Measurements from ENCODE around the gene LILRB2.
A peak's percentile ranks its signal among the peaks of the same experiment; 100 is the strongest.
"Not testable (repeated sequence)": the region's sequence is repeated elsewhere in the genome, so short reads cannot be mapped to it uniquely, and the experiment has no call there.

Gene LILRB2

DNA sequence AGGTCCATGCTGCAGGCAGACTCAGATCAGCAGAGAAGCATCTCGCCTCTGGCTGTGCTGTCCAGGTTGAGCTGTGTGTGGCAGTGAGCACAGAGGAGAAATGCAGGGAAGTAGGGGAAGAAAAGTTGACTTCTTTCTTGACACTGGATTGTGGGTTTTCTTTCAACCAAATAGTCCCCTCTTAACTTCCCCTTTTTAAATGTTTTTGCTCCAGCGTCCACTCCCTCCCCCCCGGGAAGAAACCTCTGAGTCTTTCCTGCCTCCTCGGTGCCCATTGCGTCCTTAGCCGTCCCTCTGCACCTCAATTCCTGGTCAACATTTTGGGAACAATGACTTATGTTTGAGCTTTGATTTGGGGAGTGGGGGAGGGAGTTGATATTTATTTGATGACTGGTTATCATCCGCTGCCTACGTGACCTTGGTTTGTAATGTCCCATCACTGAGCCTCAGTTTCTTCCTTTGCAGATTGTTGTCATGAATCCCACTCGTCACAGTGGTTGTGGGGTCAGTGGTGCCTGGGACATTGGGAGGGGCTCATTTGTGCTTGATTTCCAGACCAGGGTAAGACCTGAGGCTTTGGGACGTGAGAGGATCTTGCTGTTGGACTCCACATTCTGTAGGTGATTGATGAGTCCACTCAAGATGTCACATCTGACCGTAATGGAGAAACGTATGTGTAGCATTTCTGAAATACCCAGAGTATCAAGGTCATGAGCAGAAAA is at the start of gene LILRB2:
Gene LILRB2 (minus strand): TSS at position 104 of the 722 bp plus-strand sequence. CDS start 614 bp downstream, outside the sequence.
- no peak for DNase-seq (ENCODE audit: low read depth)

- DNase-seq (ENCODE audit: low read depth), result no peak
Measured at GRCh38 chr19:54329476-54330165, 48.7 kb upstream of the LILRB2 start.

DNA sequence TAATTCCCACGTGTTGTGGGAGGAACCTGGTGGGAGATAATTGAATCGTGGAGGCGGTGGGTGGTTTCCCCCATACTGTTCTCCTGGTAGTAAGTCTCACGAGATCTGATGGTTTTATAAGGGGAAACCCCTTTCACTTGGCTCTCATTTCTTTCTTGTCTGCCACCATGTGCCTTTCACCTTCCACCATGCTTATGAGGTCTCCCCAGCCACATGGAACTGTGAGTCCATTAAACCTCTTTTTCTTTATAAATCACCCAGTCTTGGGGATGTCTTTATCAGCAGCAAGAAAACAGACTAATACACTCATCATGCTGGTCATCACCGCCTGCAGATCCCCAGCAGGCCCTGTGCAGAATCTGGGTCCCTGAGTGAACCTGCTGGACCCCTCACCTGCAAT is 47.9 kb upstream of the LILRB2 start:
- DNase-seq (ENCODE audit: low read depth), result not testable (repeated sequence)

DNA sequence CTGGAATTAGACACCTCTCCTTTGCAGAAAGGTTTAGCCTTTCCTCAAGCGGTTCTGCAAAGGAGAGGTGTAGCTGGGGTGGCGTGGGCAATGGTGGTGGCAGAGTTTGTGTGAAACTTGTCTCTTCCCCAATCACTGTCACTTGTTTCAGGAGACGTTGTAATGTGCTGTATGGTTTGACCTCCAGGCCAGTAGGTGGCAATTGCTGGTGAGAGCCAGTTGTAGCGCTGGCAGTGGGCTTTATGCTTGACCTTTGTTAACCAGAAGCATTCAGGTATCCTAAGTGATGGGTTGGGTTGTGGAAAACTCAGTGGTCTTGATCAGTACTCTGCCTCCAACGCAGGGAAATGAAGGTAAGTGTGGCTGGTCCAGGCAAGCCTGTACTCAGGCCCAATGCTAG is 44.7 kb upstream of the LILRB2 start:
- no peak for DNase-seq (ENCODE audit: low read depth)

GRCh38 chr19:54325194-54325621 is 44.3 kb upstream of the LILRB2 start:
- peak; percentile 9 for DNase-seq (ENCODE audit: low read depth)

DNA sequence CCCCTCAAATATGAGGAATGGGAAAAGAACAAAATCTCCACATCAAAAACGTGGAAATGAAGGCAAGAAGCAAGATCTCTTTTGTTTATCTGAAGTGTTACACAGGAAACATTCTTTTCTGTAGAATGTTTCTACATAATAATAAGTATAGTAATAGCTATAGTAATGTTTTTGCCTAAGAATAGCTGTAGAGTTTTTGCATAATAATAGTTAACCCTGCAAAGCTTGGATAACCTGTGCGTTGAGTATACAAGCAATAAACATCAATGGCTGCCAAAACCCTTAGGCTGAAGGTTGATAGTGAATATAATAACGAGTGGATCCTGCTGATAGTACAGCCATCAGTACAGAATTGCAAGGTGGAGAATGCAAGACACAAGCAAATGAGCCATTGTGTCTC is 43.2 kb upstream of the LILRB2 start:
- no peak for DNase-seq (ENCODE audit: low read depth)

DNA sequence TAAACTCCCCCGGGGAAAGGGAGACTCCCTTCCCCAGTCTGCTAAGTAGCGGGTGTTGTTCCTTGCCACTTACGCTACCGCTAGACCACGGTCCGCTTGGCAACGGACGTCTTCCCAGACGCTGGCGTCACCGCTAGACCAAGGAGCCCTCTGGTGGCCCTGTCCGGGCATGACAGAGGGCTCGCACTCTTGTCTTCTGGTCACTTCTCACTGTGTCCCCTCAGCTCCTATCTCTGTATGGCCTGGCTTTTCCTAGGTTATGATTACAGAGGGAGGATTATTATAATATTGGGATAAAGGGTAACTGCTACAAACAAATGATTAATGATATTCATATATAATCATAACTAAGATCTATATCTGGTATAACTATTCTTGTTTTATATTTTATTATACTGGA is 42.0 kb upstream of the LILRB2 start:
- not testable (repeated sequence) for DNase-seq (ENCODE audit: low read depth)

DNA sequence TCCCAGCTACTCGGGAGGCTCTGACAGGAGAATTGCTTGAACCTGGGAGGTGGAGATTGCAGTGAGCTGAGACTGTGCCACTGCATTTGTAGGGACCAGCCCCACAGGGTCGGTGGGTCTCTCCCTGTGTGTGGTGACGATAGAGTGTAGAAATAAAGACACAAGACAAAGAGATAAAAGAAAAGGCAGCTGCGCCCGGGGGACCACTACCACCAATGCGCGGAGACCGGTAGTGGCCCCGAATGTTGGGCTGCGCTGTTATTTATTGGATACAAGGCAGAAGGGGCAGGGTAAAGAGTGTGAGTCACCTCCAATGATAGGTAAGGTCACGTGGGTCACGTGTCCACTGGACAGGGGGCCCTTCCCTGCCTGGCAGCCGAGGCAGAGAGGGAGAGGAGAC is 41.4 kb upstream of the LILRB2 start:
- not testable (repeated sequence) for DNase-seq (ENCODE audit: low read depth)

DNA sequence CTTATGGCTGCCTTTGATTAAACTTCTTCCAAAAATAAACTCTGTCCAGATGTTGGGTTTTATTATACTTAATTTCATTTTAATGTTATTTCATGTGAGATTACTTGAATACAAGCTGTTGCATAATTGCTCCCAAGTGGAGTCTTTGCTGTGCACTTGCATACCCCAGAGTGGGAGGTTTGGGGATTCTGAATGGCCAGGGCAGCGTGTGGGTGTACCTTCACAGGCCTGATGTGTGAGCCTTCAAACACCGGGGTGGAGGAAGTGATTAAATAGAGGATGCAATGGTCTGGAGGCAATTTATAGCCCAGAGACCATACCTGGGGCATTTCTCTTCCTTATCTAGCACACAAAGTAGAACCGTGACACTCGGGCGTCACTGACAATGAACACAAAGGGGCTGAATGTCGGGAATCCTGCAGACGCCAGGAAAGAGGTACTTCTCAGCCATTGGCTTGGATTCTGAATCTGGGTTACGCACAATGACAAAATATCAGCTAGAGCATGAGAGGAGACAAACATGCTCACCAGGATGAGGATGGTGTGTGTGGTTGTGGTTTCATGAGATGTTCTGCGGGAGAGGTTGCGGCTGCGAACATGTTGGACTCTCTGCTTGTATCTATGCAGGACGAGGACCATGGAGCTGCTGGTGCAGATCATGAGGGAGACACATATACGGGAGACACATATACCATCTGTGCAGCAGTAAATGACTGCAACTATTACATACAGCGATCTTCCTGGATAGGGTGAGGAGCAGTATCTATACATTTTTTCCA is 39.2 kb upstream of the LILRB2 start:
- no peak for DNase-seq (ENCODE audit: low read depth)

GRCh38 chr19:54319049-54319448 is 38.1 kb upstream of the LILRB2 start:
- DNase-seq (ENCODE audit: low read depth), result no peak

- DNase-seq (ENCODE audit: low read depth), result no peak
Measured at GRCh38 chr19:54317965-54318240, 37.0 kb upstream of the LILRB2 start.

DNA sequence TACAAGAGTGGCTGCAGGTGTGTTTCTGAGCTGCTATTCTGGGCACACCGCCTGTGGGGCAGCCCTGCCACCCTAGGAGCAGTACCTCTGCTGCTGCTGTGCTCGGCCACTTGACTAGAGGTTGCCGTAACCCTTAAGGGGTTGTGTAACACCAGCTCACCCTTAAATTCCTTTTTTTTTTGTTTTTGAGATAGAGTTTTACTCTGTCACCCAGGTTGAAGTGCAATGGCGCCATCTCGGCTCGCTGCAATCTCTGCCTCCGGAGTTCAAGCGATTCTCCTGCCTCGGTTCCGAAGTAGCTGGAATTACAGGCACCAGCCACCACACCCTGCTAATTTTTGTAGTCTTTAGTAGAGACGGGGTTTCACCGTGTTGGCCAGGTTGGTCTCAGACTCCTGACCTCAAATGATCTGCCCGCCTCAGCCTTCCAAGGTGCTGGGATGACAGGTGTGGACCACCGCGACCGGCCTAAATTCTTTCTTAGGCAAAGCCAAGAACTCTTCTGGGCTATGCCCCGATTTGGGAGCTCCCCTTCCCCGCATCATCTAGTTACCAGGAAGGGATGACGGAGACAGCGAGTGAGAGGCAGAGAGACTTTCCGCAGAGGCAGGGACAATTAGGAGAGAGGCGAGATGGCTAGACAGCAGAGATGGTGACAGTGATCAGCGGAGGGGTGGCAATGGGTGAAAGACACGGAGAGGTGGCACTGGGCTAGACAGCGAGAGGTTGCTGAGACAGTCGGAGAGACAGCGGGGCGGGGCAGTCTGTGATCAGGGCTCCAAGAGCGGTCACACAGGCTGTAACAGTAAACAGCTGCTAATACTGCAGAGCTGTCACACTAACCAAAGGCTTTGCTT is 36.4 kb upstream of the LILRB2 start:
- DNase-seq (ENCODE audit: low read depth), result no peak

GRCh38 chr19:54316746-54317107 is 35.8 kb upstream of the LILRB2 start:
- no peak for DNase-seq (ENCODE audit: low read depth)

DNA sequence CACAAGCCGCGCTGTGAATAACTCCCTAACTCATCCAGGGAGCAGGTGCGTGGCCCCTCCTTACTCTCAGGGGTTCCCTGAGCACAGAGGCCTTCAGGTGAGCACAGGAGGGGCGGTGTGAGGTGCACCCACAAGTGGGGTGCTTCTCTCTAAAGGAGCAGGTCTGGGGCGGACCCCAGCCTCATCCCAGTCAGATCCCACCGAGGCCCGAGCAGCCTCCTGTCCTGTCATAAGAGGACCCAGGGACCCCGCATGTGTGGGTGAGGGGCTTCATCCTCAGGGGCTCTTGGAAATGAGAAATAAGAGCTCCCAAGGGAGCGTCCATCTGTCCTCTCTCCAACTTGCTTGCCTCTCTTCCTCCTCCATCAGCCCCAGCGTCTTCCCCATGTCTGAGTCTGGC is 35.0 kb upstream of the LILRB2 start:
- no peak for DNase-seq (ENCODE audit: low read depth)

DNA sequence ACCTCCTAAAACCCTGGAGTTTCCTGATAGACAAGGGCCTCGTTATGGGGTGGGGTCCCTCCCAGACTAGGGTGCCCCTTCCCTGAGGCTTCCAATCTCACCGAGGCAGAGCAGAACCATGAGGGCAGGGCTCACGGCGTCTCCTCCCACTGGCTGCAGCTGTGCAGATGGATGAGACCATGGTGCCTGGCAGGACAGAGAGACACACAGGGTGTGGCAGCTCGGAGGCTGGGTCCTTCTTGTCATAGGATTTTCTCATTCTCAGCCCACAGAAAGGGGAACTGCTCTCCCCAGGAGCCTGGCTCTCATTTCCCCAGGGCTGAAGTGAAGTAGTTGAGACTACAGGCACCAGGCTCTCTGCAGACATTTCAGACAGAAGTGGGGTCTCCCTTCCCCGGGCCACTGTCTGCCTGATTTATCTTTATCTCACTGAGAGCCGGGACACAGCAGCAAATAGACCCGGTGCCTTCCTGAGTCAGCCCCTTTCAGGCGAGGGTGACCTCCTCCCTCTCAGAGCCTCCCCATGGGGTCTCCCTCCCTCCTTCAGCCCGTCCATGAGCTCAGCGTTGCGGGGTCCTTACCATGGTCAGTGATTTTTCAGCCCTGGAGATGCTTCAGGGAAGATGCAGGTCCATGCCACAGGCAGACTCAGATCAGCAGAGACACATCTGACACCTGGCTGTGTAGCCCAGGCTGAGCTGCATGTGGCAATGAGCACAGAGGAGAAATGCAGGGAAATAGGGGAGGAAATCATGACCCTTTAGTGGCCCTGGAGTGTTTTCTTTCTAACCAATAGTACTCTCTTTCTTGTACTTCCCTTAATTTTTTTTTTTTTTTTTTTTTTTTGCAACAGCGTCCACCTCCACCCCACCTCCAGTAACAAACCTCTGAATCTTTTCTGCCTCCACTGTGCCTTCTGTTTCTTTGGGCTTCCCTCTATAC is 31.8 kb upstream of the LILRB2 start, which contains the start of gene LILRA5:
Gene LILRA5 (minus strand): TSS at position 731 of the 942 bp plus-strand sequence. CDS start 147 bp downstream, at position 584.
- no peak for DNase-seq (ENCODE audit: low read depth)

GRCh38 chr19:54312011-54312410 is 31.1 kb upstream of the LILRB2 start:
- DNase-seq (ENCODE audit: low read depth), result no peak

DNA sequence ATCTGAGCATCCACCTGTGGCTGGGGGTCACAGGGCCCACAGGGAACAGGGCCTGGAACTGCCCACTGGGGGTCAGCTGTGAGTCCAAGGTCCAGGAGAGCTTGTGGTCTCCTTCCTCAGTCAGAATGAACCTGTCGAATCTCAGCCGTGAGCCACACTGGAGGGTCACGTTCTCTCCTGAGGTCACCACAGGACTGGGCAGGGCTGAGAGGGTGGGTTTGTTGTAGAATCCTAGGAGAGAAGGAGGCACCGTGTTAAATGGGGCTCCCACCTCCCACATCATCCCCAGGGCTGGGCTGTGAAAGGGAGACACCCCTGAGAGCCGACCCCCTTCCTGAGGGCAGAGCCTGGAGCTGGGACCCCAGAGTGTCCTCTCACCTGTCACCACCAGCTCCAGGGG is 30.6 kb upstream of the LILRB2 start:
- no peak for DNase-seq (ENCODE audit: low read depth)

DNA sequence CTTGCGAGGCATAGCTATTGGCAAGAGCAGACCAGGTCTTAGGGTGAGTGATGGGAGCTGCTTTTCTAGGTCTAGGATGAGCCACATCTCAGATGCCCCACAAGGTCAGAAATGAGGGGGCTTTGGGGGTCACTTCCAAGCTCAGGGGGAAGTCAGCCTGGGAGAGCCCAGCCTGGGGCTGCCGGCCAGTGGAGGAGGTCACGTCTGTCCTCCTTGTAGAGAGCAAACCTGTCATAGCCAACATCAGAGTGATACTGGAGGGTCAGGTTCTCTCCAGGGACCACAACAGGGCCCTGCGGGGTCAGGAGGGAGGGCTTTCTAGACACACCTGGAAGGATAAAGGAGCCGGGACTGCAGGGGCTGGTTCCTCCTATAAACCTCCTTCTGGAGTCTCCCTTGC is 29.6 kb upstream of the LILRB2 start:
- no peak for DNase-seq (ENCODE audit: low read depth)

DNA sequence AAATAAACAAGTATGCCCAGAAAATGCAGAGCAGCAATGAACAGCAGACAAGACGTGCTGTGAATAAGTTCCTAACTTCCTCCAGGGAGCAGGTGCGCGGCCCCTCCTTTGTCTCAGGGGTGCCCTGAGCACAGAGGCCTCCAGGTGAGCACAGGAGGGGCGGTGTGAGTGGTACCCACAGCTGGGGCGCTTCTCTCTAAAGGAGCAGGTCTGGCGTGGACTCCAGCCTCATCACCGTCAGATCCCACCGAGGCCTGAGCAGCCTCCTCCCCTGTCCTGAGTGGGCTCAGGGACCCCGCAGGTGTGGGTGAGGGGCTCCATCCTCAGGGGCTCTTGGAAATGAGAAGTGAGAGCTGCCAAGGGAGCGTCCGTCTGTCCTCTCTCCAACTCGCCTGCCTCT is 28.9 kb upstream of the LILRB2 start:
- DNase-seq (ENCODE audit: low read depth), result no peak

DNA sequence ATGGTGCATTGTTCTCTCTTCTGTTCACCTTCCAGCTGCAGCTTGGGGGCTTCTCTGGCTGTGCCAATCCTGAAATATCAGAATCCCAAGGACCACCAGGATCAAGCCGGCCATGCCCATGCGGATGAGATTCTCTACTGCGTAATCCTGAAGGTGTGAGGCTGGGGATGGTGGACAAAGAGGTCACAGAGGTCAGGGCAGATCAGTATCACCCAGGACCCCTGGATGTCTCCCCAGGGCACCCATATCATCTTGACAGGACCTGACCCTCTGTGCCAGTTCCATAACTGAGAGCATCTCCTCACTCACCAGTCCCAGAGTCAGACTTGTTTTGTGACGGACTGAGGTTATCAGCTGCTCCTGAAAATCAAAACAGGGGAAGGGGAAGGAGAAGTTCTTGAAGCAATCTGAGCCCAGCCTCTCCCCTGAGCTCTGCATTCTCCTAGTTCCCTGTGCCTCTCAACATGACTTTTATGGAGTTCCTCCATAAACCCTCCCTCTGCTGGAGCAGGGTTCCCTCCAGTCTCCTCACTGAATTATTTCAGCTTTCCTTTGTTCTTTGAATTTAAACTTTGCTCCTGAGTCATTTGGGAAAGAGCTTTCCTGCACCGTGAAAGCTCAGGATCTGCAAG is 26.6 kb upstream of the LILRB2 start:
- DNase-seq (ENCODE audit: low read depth), result no peak
